Astrocyte (in vitro differentiated cells and primary cell): Measurements from ENCODE around the gene MIA3.

ENCODE experiments used
- CTCF ChIP-seq: IDR thresholded peaks from 2 replicates; pipeline ENCODE4 v1.5.1; 2011; ENCODE audit warnings: low read depth, mild to moderate bottlenecking, inconsistent platforms, low read length, moderate library complexity; ENCODE audit not compliant: insufficient read depth
- EZH2 ChIP-seq: IDR thresholded peaks from 2 replicates; pipeline ENCODE4 v1.6.1; 2012; ENCODE audit warnings: mild to moderate bottlenecking, low read length, inconsistent platforms; ENCODE audit not compliant: insufficient read depth

- no peak for TF ChIP-seq CTCF
- no peak for TF ChIP-seq EZH2
These were observed 29.8 kb upstream of the MIA3 start for GRCh38 chr1:222588135-222588534.
